A549 (cell line): Measurements from ENCODE around the gene ADGRB2. TPM values are rescaled to one million over a fixed set of nuclear protein-coding genes. Genes with fewer than 3 reads are reported as not detected.

Experiments used
- ATAC-seq, 2 experiments: fragments of 200-7000 bp in 1 of 2; fragments of >200 bp in 1 of 2; cut with Nextera tagmentation in 1 of 2; cut with Tn5 transposase in 1 of 2; 3 replicates each; pipeline versions ENCODE4 v1.8.0 to v1.9.1; 2018 to 2020; ENCODE audit warnings: mild to moderate bottlenecking in 1 of 2, moderate library complexity in 1 of 2
- CTCF ChIA-PET: fragments of 300-600 bp; sonication (Branson Sonifier 250); formaldehyde crosslinking; extraction: SDS; loops from one replicate; lab custom pipeline; 2021; ENCODE audit warnings: antibody characterized with exemption, inconsistent platforms; lab: Yijun Ruan, JAX
- POLR2A ChIA-PET: fragments of 350-600 bp; formaldehyde crosslinking; extraction: SDS; loops from one replicate; lab custom pipeline; 2021; ENCODE audit warnings: antibody characterized with exemption, inconsistent platforms; lab: Yijun Ruan, JAX
- DNase-seq, 2 experiments: peaks; one replicate each; pipeline versions ENCODE4 v3.0.0 to v3.0.0-alpha.2; 2011 to 2016; ENCODE audit warnings: low read depth in 1 of 2, low spot score in 1 of 2
- FAIRE-seq: peaks from 2 replicates; lab custom pipeline; 2011; peaks lifted over from hg19 to GRCh38; lab: Jason Lieb, UNC
- H3K27ac ChIP-seq, 2 experiments: fragments of >200 bp; sonication (Bioruptor Twin); formaldehyde crosslinking; 3 replicates each; pipeline ENCODE4 v1.5.1; 2016 to 2017
- H3K4me1 ChIP-seq: fragments of >200 bp; sonication (Bioruptor Twin); formaldehyde crosslinking; 3 replicates; pipeline ENCODE4 v1.6.1; 2016
- H3K4me2 ChIP-seq: fragments of >200 bp; sonication (Bioruptor Twin); formaldehyde crosslinking; 3 replicates; pipeline ENCODE4 v1.6.1; 2016
- H3K4me3 ChIP-seq: fragments of >200 bp; sonication (Bioruptor Twin); formaldehyde crosslinking; 3 replicates; pipeline ENCODE4 v1.5.1; 2016
- H3K9me3 ChIP-seq: fragments of >200 bp; sonication (Bioruptor Twin); formaldehyde crosslinking; 3 replicates; pipeline ENCODE4 v1.6.1; 2016
- ATOH8 ChIP-seq: fragments of 250-450 bp; sonication (Bioruptor Pico); IDR thresholded peaks from 2 replicates; pipeline ENCODE4 v1.5.0; 2020; ENCODE audit warnings: low read depth, mild to moderate bottlenecking, moderate library complexity
- CBX2 ChIP-seq: fragments of 200-600 bp; sonication (generic); IDR thresholded peaks from 2 replicates; pipeline ENCODE4 v1.6.1; 2016; ENCODE audit warnings: low read depth, mild to moderate bottlenecking, borderline replicate concordance
- CBX8 ChIP-seq: fragments of 200-600 bp; sonication (generic); IDR thresholded peaks from 2 replicates; pipeline ENCODE4 v1.6.1; 2016
- EHMT2 ChIP-seq: fragments of 200-600 bp; sonication (generic); IDR thresholded peaks from 2 replicates; pipeline ENCODE4 v1.6.1; 2016; ENCODE audit warnings: antibody characterized with exemption, low read depth, mild to moderate bottlenecking, moderate library complexity
- ELK1 ChIP-seq: fragments of 150-350 bp; IDR thresholded peaks from 2 replicates; pipeline ENCODE4 v1.6.1; 2014; ENCODE audit warnings: low read depth, mild to moderate bottlenecking, low read length
- EP300 ChIP-seq, 2 experiments: fragments of >200 bp; sonication (Bioruptor Twin); formaldehyde crosslinking; IDR thresholded peaks; 2 replicates in 1 of 2; 3 replicates in 1 of 2; pipeline ENCODE4 v1.6.1; 2016 to 2017
- ESRRA ChIP-seq: fragments of 150-350 bp; IDR thresholded peaks from 2 replicates; pipeline ENCODE4 v1.6.1; 2014; ENCODE audit warnings: mild to moderate bottlenecking, low read length, borderline replicate concordance
- FOSL2 ChIP-seq, 2 experiments: fragments of 450-650 bp in 1 of 2; fragments of >200 bp in 1 of 2; sonication (Bioruptor Twin) in 1 of 2; formaldehyde crosslinking; IDR thresholded peaks; 2 replicates each; pipeline versions ENCODE4 v1.5.0 to v1.6.1; 2016 to 2020; ENCODE audit warnings: mild to moderate bottlenecking in 1 of 2, moderate library complexity in 1 of 2
- GATA3 ChIP-seq: IDR thresholded peaks from 2 replicates; pipeline ENCODE4 v1.6.1; 2012; ENCODE audit warnings: borderline replicate concordance
- HEYL ChIP-seq: fragments of 250-450 bp; sonication (Bioruptor Pico); IDR thresholded peaks from 2 replicates; pipeline ENCODE4 v1.8.0; 2021; ENCODE audit warnings: mild to moderate bottlenecking, moderate library complexity
- HOXB13 ChIP-seq: fragments of 250-450 bp; sonication (Bioruptor Pico); IDR thresholded peaks from 2 replicates; pipeline ENCODE4 v1.5.0; 2020; ENCODE audit warnings: low read depth, mild to moderate bottlenecking, moderate library complexity
- KDM1A ChIP-seq: fragments of 200-600 bp; sonication (generic); IDR thresholded peaks from 2 replicates; pipeline ENCODE4 v1.6.1; 2016; ENCODE audit warnings: low read depth, mild to moderate bottlenecking
- KDM5A ChIP-seq: fragments of 200-600 bp; sonication (generic); IDR thresholded peaks from 2 replicates; pipeline ENCODE4 v1.6.1; 2016; ENCODE audit warnings: antibody characterized with exemption, mild to moderate bottlenecking
- MAFK ChIP-seq: fragments of 450-650 bp; IDR thresholded peaks from 2 replicates; pipeline ENCODE4 v1.6.1; 2014; ENCODE audit not compliant: partially characterized antibody
- NFE2L2 ChIP-seq: fragments of 150-350 bp; conservative IDR thresholded peaks from 2 replicates; pipeline ENCODE4 v1.6.1; 2014; ENCODE audit warnings: low read length
- NPAS2 ChIP-seq: fragments of 250-450 bp; sonication (Bioruptor Pico); IDR thresholded peaks from 2 replicates; pipeline ENCODE4 v1.8.0; 2022; ENCODE audit warnings: mild to moderate bottlenecking, moderate library complexity, borderline replicate concordance
- PBX3 ChIP-seq: IDR thresholded peaks from 2 replicates; pipeline ENCODE4 v1.6.1; 2012
- PHF8 ChIP-seq: fragments of 200-600 bp; sonication (generic); IDR thresholded peaks from 2 replicates; pipeline ENCODE4 v1.6.1; 2016; ENCODE audit warnings: low read depth, mild to moderate bottlenecking, antibody characterized with exemption, moderate library complexity, borderline replicate concordance
- RARB ChIP-seq: fragments of 250-450 bp; sonication (Bioruptor Pico); IDR thresholded peaks from 2 replicates; pipeline ENCODE4 v1.8.0; 2021; ENCODE audit warnings: mild to moderate bottlenecking, moderate library complexity
- RNF2 ChIP-seq: fragments of 200-600 bp; sonication (generic); IDR thresholded peaks from 2 replicates; pipeline ENCODE4 v1.6.1; 2016; ENCODE audit warnings: low read depth, mild to moderate bottlenecking, antibody characterized with exemption, moderate library complexity, borderline replicate concordance
- SREBF2 ChIP-seq: fragments of 450-650 bp; IDR thresholded peaks from 2 replicates; pipeline ENCODE4 v1.6.1; 2014; ENCODE audit warnings: mild to moderate bottlenecking, moderate library complexity
- ZNF302 ChIP-seq: fragments of 250-450 bp; sonication (Bioruptor Pico); IDR thresholded peaks from 2 replicates; pipeline ENCODE4 v1.9.0; 2021; ENCODE audit warnings: inconsistent platforms, mild to moderate bottlenecking, moderate library complexity
- ZSCAN20 ChIP-seq: fragments of 250-450 bp; sonication (Bioruptor Pico); IDR thresholded peaks from 2 replicates; pipeline ENCODE4 v1.8.0; 2022; ENCODE audit warnings: mild to moderate bottlenecking, moderate library complexity
- WGBS: methylation state at CpG from one replicate; pipeline ENCODE4 v1.1.6; 2017; ENCODE audit errors: missing lambda C conversion rate; 5-methylcytosine and 5-hydroxymethylcytosine counted together
- polyA plus RNA-seq, 4 experiments: library from polyadenylated mRNA; depleted of rRNA in 3 of 4; stranded (reverse); fragments of >200 nt; fragmentation: RNase III in 1 of 4; extraction: RNeasy Plus Mini Kit Qiagen cat#74134 plus additional on column Dnase treatment in 1 of 4; gene quantifications; 2 replicates in 3 of 4; 3 replicates in 1 of 4; pipeline ENCODE4 v1.2.3, GENCODE V29; 2011 to 2017

The ADGRB2 gene
- polyA plus RNA-seq, 2 of the 4 experiments (the other 2 are of a cell fraction): 2.3 to 6.6 TPM

GRCh38 chr1:31733389-31734219 is 30.5 kb downstream of the ADGRB2 start:
- Histone ChIP-seq H3K4me1 (no peaks in the 10 kb centered on the region), H3K9me3 (no peaks in the 10 kb centered on the region), H3K27ac (no peak overlapping the region), H3K4me2 (no peak overlapping the region), H3K4me3 (no peak overlapping the region)
- DNase-seq (no peak), ATAC-seq (no peak; a peak in 1 of 6 replicates), FAIRE-seq (no peak)
- POLR2A ChIA-PET: no interaction called here
- no peak for TF ChIP-seq SREBF2
- no peak for TF ChIP-seq RNF2
- no peak for TF ChIP-seq NFE2L2
- TF ChIP-seq FOSL2 (IDR thresholded peaks at IDR 0.05): no peak
- no peak for TF ChIP-seq FOSL2 (CRISPR knock-in tag; IDR thresholded peaks at IDR 0.05)
- no peak for TF ChIP-seq ELK1
- TF ChIP-seq EHMT2: no peak
- no peak for TF ChIP-seq KDM1A
- WGBS: 79% methylated on average over 15 of the region's 19 CpGs
- CTCF ChIA-PET: interaction anchor here (0.9 to 4.3 kb wide), 4 partner anchors 17 to 69 kb away, joined by 3 to 13 read pairs (median 7); no protein-coding TSS in a partner anchor

- 95% methylated on average over 9 of the region's 18 CpGs for WGBS
- CTCF ChIA-PET: interaction anchor here (0.9 to 4.3 kb wide), 3 partner anchors 17 to 68 kb away, joined by 3 to 13 read pairs (median 11); no protein-coding TSS in a partner anchor
- TF ChIP-seq ESRRA: no peak
- no peak for TF ChIP-seq MAFK
- TF ChIP-seq KDM5A: no peak
- TF ChIP-seq NPAS2 (CRISPR knock-in tag): no peak
- TF ChIP-seq CBX2: no peak
- TF ChIP-seq PBX3: no peak
- no peak for TF ChIP-seq ATOH8 (CRISPR knock-in tag)
- TF ChIP-seq HEYL (CRISPR knock-in tag): no peak
- no peak for TF ChIP-seq CBX8
- TF ChIP-seq GATA3: no peak
- no peak for TF ChIP-seq RARB
- TF ChIP-seq ZNF302 (CRISPR knock-in tag): no peak
- TF ChIP-seq KDM1A: no peak
- no peak for TF ChIP-seq ZSCAN20 (CRISPR knock-in tag)
- TF ChIP-seq EP300 (IDR thresholded peaks at IDR 0.05): no peak
- no peak for TF ChIP-seq PHF8
- TF ChIP-seq HOXB13: no peak
These were observed 31.3 kb downstream of the ADGRB2 start for GRCh38 chr1:31732751-31733289.

More at GRCh38 chr1:31732751-31733289, 31.3 kb downstream of the ADGRB2 start:
- H3K27ac ChIP-seq: no peak overlapping the region
- no peaks in the 10 kb centered on the region for H3K4me1 ChIP-seq
- H3K4me2 ChIP-seq: no peak overlapping the region
- ATAC-seq: no peak
- FAIRE-seq: no peak
- DNase-seq: no peak
- POLR2A ChIA-PET: no interaction called here
- H3K9me3 ChIP-seq: no peaks in the 10 kb centered on the region
- H3K4me3 ChIP-seq: no peak overlapping the region
